ENCODE results near the gene HSBP1.

Gene HSBP1

DNA sequence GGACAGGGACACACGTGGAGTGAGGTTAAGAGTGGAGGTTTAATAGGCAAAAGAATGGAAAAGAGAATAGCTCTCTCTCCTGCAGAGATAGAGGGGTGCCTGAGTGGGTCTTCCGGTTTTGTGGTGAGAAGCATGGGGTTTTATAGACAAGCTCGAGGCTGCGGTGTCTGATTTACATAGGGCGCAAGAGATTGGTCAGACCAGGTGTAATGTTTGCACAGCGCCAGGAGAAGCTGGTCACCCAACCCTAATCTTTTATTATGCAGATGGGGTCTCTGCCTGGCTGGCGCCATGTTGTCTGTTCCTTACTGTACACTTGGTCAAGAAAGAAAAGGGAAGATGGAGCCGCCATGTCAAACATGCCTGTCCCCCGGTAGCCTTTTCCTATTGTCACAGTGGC lies 46.6 kb downstream of the HSBP1 start:
- H3K27me3 ChIP-seq (ENCODE audit: control insufficient read depth, insufficient read depth, low read length): no peaks in the 10 kb centered on the region
- H3K4me1 ChIP-seq (ENCODE audit: control insufficient read depth, insufficient read depth, low read length): peaks cover 12% of the 10 kb centered on the region
- no peaks in the 10 kb centered on the region for H3K36me3 ChIP-seq (ENCODE audit: control insufficient read depth, insufficient read depth, low read length)
- no peak overlapping the region for H3K27ac ChIP-seq (ENCODE audit: low read depth, low read length)
- H3K9ac ChIP-seq (ENCODE audit: low read depth, low read length): no peak overlapping the region
- H3K4me3 ChIP-seq (ENCODE audit: low read depth, low read length): no peak overlapping the region
- H3K9me3 ChIP-seq (ENCODE audit: control insufficient read depth, insufficient read depth, low read length): no peaks in the 10 kb centered on the region

DNA sequence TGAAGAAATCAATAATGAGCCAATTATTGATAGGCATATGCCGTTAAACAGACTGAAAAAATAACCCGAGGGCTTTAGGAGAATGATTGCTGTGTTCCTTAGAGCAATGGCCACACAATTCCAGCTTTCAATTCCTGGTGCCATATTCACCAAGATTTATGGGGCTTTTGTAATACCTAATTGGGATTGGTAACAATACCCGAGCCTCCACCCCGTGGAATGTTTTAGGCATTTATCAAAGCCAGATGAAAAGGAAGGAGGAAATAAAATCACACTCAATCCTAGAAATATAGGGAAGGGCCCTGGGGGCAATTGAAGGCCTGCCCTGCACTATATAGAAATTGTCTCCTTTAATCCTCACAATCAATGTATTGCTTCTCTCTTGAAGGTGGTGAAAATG lies 49.0 kb downstream of the HSBP1 start:
- Histone ChIP-seq H3K36me3 (ENCODE audit: control insufficient read depth, insufficient read depth, low read length) (no peaks in the 10 kb centered on the region), H3K4me3 (ENCODE audit: low read depth, low read length) (no peak overlapping the region), H3K9me3 (ENCODE audit: control insufficient read depth, insufficient read depth, low read length) (no peaks in the 10 kb centered on the region), H3K27ac (ENCODE audit: low read depth, low read length) (no peak overlapping the region), H3K9ac (ENCODE audit: low read depth, low read length) (no peak overlapping the region), H3K4me1 (ENCODE audit: control insufficient read depth, insufficient read depth, low read length) (peaks cover 8% of the 10 kb centered on the region; the same call in 1 of the 2 replicates), H3K27me3 (ENCODE audit: control insufficient read depth, insufficient read depth, low read length) (no peaks in the 10 kb centered on the region)

DNA sequence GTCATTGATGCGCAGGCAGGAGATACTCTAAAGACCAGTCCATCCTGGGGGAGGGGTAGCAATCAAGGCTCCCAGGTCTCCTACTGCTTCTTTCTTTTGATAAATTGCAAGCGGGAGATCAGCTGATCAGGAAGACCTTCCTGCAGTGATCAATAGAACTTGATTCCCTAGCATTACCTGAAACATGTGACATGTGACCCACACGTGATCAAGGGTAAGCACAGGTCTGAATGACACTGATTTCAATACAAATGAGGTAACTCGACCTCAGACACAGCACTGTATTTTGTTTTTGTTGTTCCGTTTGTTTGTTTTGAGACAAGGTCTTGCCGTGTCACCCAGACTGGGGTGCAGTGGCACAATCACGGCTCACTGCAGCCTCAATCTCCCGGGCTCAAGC lies 51.5 kb downstream of the HSBP1 start:
- Histone ChIP-seq H3K4me3 (ENCODE audit: low read depth, low read length) (no peak overlapping the region), H3K27me3 (ENCODE audit: control insufficient read depth, insufficient read depth, low read length) (no peaks in the 10 kb centered on the region), H3K36me3 (ENCODE audit: control insufficient read depth, insufficient read depth, low read length) (no peaks in the 10 kb centered on the region), H3K27ac (ENCODE audit: low read depth, low read length) (no peak overlapping the region), H3K9ac (ENCODE audit: low read depth, low read length) (no peak overlapping the region), H3K9me3 (ENCODE audit: control insufficient read depth, insufficient read depth, low read length) (no peaks in the 10 kb centered on the region), H3K4me1 (ENCODE audit: control insufficient read depth, insufficient read depth, low read length) (peaks cover 8% of the 10 kb centered on the region; the same call in 1 of the 2 replicates)

DNA sequence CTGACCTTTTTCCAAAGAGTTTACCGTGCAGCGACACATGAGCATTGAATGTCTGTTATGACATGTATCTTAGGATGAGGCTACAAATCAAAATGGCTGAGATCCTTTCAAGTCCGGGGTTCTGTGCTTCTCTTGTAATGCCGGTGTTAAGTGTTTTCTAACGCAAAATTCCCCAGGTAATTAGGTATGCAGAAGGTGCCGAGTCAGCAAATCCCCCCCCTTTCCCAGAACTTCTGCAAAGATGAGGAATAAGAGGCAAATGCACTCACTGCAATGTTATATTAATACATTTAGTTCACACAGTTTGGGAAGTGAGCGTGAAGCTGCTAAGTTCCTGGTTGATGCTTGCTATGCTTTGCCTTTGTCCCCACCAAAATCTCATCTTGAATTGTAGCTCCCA lies 54.9 kb downstream of the HSBP1 start:
- no peaks in the 10 kb centered on the region for H3K9me3 ChIP-seq (ENCODE audit: control insufficient read depth, insufficient read depth, low read length)
- no peaks in the 10 kb centered on the region for H3K36me3 ChIP-seq (ENCODE audit: control insufficient read depth, insufficient read depth, low read length)
- no peaks in the 10 kb centered on the region for H3K27me3 ChIP-seq (ENCODE audit: control insufficient read depth, insufficient read depth, low read length)
- no peak overlapping the region for H3K9ac ChIP-seq (ENCODE audit: low read depth, low read length)
- no peak overlapping the region for H3K4me3 ChIP-seq (ENCODE audit: low read depth, low read length)
- no peak overlapping the region for H3K27ac ChIP-seq (ENCODE audit: low read depth, low read length)
- peaks cover 8% of the 10 kb centered on the region; the same call in 1 of the 2 replicates for H3K4me1 ChIP-seq (ENCODE audit: control insufficient read depth, insufficient read depth, low read length)

DNA sequence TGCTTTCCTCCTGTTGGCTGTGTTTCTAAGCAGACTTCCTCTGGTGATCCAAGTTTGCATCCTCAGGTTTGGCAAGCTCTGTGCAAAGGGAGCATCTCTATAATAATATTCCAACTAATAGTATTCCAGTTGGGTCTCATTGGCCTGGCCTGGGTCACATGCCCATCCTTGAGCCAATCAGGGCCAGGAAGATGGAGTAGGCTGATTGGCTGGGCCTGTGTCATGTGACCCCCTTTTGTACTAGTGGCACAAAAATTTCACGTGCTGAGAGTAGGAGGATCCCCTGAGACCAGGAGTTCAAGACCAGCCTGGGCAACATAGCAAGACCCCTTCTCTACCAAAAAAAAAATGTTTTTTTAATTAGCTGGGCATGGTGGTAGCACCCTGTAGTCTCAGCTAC lies 55.9 kb downstream of the HSBP1 start:
- Histone ChIP-seq H3K4me3 (ENCODE audit: low read depth, low read length) (no peak overlapping the region), H3K27ac (ENCODE audit: low read depth, low read length) (no peak overlapping the region), H3K9me3 (ENCODE audit: control insufficient read depth, insufficient read depth, low read length) (no peaks in the 10 kb centered on the region), H3K27me3 (ENCODE audit: control insufficient read depth, insufficient read depth, low read length) (no peaks in the 10 kb centered on the region), H3K36me3 (ENCODE audit: control insufficient read depth, insufficient read depth, low read length) (no peaks in the 10 kb centered on the region), H3K4me1 (ENCODE audit: control insufficient read depth, insufficient read depth, low read length) (peaks cover 8% of the 10 kb centered on the region; the same call in 1 of the 2 replicates), H3K9ac (ENCODE audit: low read depth, low read length) (no peak overlapping the region)

All from HUES48 (cell line).